Cardiac muscle cell (in vitro differentiated cells and primary cell): Measurements from ENCODE around the gene GUCY1A2. TPM values are rescaled to one million over a fixed set of nuclear protein-coding genes. Genes with fewer than 3 reads are reported as not detected.

Source experiments
- DNase-seq, 2 donors: peaks; one replicate each; pipeline versions ENCODE4 v3.0.0 to v3.0.0-alpha.2; 2010 to 2017; ENCODE audit warnings: low read depth in 1 of 2, low spot score in 1 of 2
- H3K27ac ChIP-seq: fragments of 200-600 bp; sonication (generic); 2 replicates; pipeline ENCODE4 v1.5.1; 2016
- H3K27me3 ChIP-seq: fragments of 200-600 bp; sonication (generic); 2 replicates; pipeline ENCODE4 v1.6.0; 2016; ENCODE audit warnings: control low read depth
- H3K36me3 ChIP-seq: fragments of 200-600 bp; sonication (generic); 2 replicates; pipeline ENCODE4 v1.5.1; 2016; ENCODE audit warnings: control low read depth
- H3K4me1 ChIP-seq: fragments of 200-600 bp; sonication (generic); 2 replicates; pipeline ENCODE4 v1.8.1; 2017; ENCODE audit warnings: low read depth, mild to moderate bottlenecking, mixed run types
- H3K4me3 ChIP-seq: fragments of 200-600 bp; sonication (generic); 2 replicates; pipeline ENCODE4 v1.5.1; 2016; ENCODE audit warnings: mild to moderate bottlenecking
- H3K9me3 ChIP-seq: fragments of 200-600 bp; sonication (generic); 2 replicates; pipeline ENCODE4 v1.5.1; 2017; ENCODE audit warnings: low read depth, mild to moderate bottlenecking, control low read depth
- polyA plus RNA-seq: library from polyadenylated mRNA; unstranded; fragments of >200 nt; fragmentation: Nextera tagmentation; extraction: Ambion mirVana; gene quantifications from 2 replicates; pipeline ENCODE4 v1.2.1, GENCODE V29; 2016
- total RNA-seq: library from RNA; depleted of rRNA; stranded (reverse); fragments of >200 nt; gene quantifications from 2 replicates; pipeline ENCODE4 v1.2.3, GENCODE V29; 2016
- TF ChIP-seq, protein P1 (sequence below): IDR thresholded peaks from 2 replicates; pipeline ENCODE4 v1.5.1; 2012; ENCODE audit warnings: low read depth, mild to moderate bottlenecking, low read length

Gene GUCY1A2
- total and polyA plus RNA-seq, 2 experiments from 2014 or later: 0.56 to 1.1 TPM

DNA sequence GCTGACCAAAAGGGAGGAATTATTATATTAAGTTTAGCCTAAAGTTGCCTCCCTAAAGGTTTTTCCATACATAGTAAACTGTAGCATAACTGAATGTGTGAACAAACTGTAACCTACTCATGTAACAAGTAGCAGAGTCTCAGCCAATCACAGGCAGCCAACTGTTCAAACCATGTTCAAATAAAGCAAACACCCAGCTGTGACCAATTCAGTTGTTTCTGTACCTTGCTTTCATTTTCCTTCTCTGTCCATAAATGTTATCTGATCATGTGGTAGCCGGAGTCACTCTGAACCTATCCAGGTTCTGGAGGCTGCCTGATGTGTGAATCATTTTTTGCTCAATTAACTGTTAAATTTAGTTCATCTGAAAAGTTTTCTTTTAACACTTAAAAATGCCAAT, 373.5 kb downstream of the GUCY1A2 start:
- no peak overlapping the region for H3K27ac ChIP-seq
- no peaks in the 10 kb centered on the region for H3K36me3 ChIP-seq
- no peaks in the 10 kb centered on the region for H3K4me1 ChIP-seq
- H3K27me3 ChIP-seq: no peaks in the 10 kb centered on the region
- peak in 1 of 2 donors; percentile 46 for DNase-seq
- TF ChIP-seq, protein P1, sequence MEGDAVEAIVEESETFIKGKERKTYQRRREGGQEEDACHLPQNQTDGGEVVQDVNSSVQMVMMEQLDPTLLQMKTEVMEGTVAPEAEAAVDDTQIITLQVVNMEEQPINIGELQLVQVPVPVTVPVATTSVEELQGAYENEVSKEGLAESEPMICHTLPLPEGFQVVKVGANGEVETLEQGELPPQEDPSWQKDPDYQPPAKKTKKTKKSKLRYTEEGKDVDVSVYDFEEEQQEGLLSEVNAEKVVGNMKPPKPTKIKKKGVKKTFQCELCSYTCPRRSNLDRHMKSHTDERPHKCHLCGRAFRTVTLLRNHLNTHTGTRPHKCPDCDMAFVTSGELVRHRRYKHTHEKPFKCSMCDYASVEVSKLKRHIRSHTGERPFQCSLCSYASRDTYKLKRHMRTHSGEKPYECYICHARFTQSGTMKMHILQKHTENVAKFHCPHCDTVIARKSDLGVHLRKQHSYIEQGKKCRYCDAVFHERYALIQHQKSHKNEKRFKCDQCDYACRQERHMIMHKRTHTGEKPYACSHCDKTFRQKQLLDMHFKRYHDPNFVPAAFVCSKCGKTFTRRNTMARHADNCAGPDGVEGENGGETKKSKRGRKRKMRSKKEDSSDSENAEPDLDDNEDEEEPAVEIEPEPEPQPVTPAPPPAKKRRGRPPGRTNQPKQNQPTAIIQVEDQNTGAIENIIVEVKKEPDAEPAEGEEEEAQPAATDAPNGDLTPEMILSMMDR: no peak
- no peak overlapping the region for H3K4me3 ChIP-seq
- peaks cover 5% of the 10 kb centered on the region for H3K9me3 ChIP-seq

DNA sequence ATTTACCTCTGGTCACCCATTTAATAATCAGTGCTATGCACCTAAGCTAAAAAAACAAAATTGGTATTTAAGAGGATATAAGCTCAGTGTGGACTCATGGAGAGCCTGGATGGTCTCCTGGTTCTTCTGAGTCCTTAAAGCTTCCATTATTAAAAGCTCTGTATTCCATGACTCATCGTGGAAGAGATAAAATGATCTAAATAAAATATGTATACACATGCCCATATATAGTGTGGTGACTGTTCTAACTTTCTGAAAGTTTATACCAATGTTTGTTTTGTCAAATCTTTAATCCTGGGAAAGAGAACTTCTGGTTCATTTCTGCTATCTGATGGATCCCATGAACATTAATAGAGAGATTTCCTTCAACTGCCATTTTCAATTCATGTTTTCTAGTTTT, 375.9 kb downstream of the GUCY1A2 start:
- peaks cover 5% of the 10 kb centered on the region for H3K9me3 ChIP-seq

DNA sequence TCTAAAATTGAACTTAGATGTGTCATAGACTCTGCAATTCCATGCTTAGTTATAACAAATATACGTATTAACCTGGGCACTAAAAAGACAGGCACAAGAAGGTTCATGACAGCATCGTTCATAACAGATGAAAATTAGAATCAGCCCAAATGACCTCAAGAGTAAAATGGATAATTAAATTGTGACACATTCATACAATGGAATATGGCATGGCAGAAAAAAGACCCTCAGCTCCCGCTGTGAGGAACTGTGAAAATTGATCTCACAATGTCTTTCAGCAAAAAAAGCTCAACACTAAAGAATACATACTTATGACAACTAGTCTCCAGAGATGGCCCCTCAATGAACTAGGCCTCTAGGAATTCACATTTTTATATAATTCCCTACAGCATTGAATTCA, 386.0 kb downstream of the GUCY1A2 start:
- Histone ChIP-seq H3K27ac (no peak overlapping the region), H3K36me3 (no peaks in the 10 kb centered on the region), H3K4me3 (no peak overlapping the region), H3K4me1 (no peaks in the 10 kb centered on the region), H3K9me3 (no peaks in the 10 kb centered on the region), H3K27me3 (no peaks in the 10 kb centered on the region)
- TF ChIP-seq, protein P1: no peak
- no peak for DNase-seq

More for the DNA sequence above, 375.9 kb downstream of the GUCY1A2 start:
- TF ChIP-seq, protein P1: no peak
- Histone ChIP-seq H3K4me1 (no peaks in the 10 kb centered on the region), H3K27me3 (no peaks in the 10 kb centered on the region), H3K36me3 (no peaks in the 10 kb centered on the region), H3K27ac (no peak overlapping the region), H3K4me3 (no peak overlapping the region)
- DNase-seq: peak in 1 of 2 donors; percentile 12

DNA sequence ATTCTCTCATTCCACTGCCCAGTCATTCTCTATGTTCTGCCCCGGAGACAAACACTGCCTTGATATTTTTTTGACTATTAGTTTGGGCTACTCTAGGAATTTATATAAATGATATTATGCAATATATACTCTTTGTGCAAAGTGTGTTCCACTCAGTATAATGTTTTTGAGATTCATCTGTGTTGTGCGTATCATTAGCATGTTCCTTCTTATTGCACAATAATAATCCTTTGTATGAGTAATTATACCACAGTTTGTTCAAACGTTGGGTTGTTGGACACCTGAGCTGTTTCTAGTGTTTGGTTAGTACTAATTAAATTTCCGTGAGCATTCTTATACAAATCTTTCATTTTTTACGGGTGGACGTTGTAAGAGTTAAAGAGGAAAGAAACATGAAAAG, 390.6 kb downstream of the GUCY1A2 start:
- TF ChIP-seq, protein P1: no peak
- Histone ChIP-seq H3K27me3 (no peaks in the 10 kb centered on the region), H3K4me1 (no peaks in the 10 kb centered on the region), H3K9me3 (no peaks in the 10 kb centered on the region), H3K27ac (no peak overlapping the region), H3K36me3 (no peaks in the 10 kb centered on the region), H3K4me3 (no peak overlapping the region)
- no peak for DNase-seq

DNA sequence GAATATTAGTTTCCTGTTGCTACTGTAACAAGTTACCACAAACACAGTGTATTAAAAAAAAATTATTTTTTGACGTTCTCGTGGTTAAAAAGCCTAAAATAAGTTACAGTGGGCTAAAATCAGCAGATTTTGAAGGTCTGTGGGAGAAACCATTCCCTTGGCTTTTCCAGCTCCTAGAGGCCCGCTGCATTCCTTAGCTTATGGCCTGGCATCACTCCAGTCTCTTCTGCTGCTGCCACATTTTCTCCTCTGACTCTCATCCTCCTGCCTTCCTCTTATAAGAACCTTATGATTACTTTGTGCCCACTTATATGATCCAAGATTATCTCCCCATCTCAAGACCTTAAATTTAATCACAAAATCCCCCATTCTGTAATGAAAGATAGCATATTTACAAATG, 392.7 kb downstream of the GUCY1A2 start:
- Histone ChIP-seq H3K4me3 (no peak overlapping the region), H3K27me3 (no peaks in the 10 kb centered on the region), H3K27ac (no peak overlapping the region), H3K9me3 (no peaks in the 10 kb centered on the region), H3K4me1 (no peaks in the 10 kb centered on the region), H3K36me3 (no peaks in the 10 kb centered on the region)
- TF ChIP-seq, protein P1: no peak
- peak in 1 of 2 donors; percentile 65 for DNase-seq

DNA sequence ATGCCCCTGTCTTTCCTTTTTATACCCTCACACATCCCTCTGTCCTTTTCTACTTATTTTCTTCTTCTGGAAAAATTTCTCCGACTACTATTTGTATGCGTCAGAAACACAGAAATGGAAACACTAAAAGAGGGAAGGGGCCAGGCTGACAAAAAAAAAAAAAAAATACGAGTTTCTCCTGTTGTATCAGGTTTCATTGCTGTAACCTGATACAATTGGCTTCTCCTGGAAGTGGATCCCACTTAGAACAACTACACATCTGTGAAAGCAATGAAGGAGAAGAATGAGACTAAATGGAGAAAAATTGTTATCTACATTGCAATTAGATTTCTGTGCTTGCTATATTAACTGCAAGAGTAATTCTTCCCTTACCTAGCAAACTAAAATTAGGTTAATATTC, 393.9 kb downstream of the GUCY1A2 start:
- TF ChIP-seq, protein P1: no peak

More for the DNA sequence above, 393.9 kb downstream of the GUCY1A2 start:
- no peaks in the 10 kb centered on the region for H3K9me3 ChIP-seq
- no peak overlapping the region for H3K27ac ChIP-seq
- no peak overlapping the region for H3K4me3 ChIP-seq
- DNase-seq: no peak
- no peaks in the 10 kb centered on the region for H3K27me3 ChIP-seq
- no peaks in the 10 kb centered on the region for H3K4me1 ChIP-seq
- no peaks in the 10 kb centered on the region for H3K36me3 ChIP-seq
